Ecto neural progenitor cell (in vitro differentiated cells): ENCODE results near the gene SMIM38.

Source experiments
- DNase-seq: peaks from one replicate; pipeline ENCODE4 v3.0.0-alpha.2; 2018; ENCODE audit warnings: low spot score

SMIM38 gene

DNA sequence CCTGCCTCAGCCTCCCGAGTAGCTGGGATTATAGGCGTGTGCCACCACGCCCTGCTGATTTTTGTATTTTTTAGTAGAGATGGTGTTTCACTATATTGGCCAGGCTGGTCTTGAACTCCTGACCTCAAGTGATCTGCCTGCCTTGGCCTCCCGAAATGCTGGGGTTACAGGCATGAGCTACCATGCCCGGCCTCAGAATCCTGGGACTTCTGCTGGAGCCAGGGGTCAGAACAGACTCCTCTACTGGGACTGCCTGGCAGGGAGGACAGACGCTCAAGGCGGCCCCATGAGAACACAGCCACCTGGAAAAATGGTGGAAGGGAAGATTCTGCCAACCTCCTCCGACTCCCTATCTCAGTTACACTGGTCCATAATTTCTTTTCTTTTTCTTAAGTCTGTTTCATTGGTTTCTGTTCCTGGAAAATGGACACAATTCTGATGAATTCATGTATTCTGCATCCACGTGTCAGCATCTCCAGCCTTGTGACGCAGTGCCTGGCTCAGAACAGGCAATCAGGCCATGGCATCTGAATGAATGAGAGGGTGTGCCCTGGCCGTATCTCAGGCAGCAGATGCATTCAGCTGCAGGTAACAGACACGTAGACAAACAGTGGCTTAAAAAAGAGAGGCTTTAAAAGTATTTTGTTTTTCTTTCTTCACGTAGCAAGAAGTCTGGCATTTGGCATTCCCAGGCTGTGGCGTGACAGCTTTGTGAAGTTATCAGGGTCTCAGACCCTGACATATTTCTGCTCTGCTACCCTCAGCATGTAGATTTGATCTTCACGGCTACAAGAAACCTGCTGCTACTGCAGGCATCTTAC, 4.8 kb downstream of the SMIM38 start:
- no peak for DNase-seq

DNA sequence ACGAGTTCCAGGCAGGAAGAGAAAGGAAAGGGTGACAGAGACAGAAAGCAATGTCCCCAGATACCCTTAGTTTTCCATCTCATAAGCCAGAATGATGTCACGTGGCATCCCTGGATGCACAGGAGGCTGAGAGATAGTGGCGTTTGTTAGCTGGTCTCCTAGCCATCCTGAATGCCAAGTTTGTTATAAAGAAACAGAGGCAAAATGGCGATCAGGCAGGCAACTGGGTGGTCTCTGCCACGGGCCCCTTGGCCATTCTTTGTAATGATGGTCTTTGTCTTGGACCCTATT, 5.3 kb downstream of the SMIM38 start:
- DNase-seq: no peak

DNA sequence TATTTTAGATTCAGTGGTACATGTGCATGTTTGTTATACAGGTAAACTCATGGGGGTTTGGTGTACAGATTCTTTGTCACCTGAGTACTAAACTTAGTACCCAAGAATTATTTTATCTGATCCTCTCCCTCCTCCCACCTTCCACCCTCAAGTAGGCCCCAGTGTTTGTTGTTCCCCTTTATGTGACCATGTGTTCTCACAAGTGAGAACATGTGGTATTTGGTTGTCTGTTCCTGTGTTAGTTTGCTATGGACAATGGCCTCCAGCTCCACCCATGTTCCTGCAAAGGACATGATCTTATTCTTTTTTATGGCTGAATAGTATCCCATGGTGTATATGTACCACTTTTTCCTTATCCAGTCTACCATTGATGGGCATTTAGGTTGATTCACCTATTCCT, 6.8 kb downstream of the SMIM38 start:
- no peak for DNase-seq

DNA sequence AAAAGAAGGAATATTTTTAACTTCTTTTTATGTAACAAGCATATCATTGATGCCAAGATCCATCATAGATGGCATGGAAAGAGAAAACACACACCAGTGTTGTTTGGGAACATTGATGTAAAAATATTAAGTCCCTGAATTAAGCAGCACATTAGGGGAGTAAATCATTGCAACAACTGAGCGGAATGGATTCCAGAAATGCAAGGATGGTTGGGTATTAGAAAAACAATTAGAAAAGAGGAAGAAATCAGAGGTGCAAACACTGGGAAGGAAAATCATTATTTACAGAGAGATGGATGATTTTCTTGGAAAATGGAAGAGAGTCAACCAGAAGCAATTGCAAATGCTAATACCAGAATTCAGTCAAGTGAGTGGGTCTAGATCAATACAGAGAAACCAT, 8.1 kb downstream of the SMIM38 start:
- no peak for DNase-seq

DNA sequence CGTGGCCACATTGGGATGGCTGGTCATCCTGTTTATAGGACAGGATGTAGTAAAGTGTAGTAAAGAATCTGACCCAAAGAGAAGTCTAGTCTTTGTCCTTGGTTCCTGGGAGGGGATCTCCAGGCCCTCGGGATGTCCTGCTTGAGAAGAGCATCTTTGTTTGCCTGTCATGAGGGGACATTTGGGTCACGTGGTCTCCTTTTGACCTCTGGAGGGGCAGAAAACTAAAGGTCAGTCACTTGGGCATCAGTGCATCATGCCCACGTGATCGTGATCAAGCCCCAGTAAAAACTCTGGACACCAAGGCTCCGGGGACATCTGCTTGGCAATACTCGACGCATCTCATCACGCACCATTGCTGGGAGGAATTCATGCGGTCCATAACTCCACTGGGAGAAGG, 9.1 kb downstream of the SMIM38 start:
- no peak for DNase-seq

DNA sequence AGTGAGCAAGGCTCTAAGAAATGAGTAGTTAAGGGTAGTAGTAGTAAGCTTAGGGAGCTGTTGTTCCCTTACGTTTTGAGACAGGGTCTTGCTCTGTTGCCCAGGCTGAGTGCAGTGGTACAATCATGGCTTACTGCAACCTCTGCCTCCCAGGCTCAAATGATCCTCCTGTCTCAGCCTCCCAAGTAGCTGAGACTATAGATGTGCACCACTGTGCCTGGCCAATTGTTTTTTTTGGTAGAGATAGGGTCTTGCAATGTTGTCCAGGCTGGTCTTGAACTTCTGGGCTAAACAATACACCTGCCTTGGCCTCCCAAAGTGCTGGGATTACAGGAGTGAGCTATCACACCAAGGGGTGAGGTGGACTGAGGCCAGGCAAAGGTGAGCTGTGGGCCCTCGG, 10.0 kb downstream of the SMIM38 start:
- no peak for DNase-seq

DNA sequence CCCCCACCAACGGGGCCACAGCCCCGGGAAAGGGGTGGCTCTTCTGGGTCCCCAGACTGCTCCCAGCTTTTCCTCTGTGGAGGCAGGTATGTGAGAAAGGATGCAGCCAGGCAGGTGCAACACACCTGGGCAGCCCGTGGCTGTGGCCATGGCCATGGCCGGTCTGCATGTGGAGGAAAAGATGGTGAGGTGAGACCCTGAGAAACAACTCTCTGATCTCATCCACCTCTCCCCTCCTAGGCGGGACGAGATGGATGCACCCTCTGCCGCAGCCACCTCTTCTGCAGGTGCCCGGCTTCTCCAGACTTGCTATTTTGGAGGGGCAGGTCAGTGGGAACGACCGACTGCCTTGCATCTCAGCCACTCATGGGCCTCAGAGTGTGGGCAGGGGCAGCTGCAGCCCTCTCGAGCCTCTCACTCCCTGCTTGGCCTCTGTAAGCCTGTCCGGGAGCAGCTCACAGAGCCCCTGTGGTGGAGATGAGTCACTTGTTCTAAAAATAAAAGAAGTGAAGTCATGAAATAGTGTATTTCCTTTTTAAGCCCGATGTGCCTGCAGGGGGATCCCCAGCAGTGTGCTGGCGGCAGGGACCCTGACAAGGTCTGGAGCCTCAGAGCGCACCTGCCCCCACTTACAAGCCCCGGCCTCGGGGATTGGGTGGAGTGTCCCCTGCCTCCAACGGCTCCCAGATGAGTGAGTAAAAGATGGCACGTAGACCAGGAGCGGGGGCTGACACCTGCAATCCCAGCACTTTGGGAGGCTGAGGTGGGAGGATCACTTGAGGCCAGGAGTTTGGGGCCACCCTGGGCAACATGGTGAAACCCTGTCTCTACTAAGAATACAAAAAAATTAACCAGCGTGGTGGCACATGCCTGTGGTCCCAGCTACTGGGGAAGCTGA, 10.7 kb downstream of the SMIM38 start:
- no peak for DNase-seq

DNA sequence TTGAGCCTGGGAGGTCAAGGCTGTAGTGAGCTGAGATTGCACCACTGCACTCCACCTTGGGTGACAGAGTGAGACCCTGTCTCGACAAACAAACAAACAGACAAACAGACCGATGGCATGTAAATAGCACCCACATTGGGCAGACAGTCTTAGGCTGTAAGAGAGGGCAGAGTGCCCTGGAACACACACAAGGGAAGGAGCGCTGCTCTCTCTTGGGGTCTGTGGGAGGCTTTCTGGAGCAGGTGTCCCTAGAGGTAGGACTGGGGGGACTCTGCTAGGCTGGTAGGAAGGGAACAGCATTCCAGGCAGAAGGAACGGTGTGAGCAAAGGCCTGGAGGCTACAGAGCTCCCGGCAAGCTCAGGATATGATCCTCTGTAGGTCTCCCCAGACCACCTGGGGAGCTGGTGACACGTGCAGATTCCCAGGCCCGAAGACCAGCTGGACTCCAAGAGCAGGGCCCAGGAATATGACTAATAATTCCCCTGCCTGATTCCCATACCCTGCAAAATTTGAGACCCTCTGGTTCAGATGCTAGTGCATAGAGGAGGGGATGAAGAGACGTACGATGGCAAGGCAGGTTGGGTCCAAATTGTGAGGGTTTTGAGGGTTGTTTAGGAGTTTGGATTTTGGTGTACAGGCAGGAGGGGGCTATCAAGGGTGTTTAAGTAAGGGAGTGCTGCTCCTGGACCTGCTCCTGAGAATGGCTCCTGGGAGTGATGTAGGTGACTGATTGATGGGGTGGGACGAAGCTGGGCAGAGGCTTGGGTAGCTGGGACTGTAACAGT, 11.6 kb downstream of the SMIM38 start:
- no peak for DNase-seq

DNA sequence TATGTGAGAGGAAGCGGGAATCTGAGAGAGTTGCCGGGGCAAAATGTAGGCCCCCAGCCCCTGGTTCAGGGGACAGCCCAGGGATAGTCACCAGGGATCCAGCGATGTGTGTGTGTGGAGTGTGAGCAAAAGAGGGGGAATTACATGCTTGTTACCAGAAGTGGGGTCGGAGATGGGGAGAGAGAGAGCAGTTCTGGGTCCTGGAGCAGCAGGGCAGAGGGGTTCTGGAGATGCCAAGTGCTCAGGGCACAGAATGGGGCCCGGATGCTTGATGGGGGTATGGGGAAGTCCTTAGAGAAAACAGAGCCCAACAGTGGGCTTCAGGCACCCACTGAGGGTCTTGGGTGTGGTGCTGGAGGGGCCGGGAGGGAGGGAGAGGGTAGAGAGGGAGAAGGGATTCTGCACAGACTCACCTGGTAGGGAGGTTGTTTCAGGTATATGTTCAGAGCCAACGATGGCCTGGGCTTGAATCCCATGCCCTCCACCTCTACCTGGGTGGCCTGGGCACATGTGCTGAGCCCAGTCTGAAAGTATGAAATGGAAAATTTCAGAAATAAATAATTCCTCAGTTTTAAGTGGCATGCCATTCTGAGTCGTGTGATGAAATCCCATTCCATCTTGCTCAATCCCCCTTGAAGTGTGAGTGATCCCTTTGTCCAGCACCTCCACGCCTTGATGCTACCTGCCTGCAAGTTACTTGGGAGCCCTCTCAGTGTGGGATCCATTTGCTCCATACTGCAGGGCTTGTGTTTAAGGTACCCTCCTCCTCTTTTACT, 12.4 kb downstream of the SMIM38 start:
- DNase-seq: no peak

DNA sequence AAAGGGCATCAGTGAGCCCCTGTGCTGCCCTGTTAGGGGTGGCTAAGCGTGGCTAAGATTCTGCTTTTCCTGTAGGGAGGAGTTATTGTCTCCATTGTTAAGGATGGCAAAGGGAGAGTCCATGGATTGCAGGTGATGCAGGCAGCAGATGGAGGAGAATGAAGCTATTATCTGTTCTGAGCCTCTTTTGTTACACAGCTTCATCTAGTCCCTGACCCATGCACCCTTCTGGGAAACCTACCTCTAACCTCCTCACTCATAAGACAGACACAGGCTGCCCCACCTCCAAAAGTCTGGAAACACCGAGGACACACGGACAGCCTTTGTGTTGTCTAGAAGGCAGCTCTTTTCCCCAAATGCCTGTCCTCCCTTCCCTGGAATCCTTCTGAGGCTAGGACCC, 13.7 kb downstream of the SMIM38 start:
- no peak for DNase-seq

DNA sequence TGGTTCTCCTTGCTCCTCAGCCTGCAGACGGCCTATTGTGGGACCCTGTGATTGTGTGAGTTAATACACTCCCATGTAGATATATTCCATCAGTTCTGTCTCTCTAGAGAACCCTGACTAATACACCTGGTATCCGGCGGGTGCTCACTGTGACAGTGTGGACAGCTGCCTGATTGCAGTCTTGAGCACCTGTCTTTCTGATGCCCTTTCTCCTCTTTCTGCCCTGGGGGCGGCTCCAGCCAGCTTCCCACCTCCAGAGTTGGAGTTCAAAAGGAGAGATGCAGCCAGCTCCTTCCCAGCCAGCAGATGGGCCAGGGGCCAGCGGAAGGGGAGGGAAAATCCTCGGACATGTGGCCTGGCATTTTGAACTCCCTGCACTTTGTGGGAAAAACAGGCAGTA, 15.0 kb downstream of the SMIM38 start:
- no peak for DNase-seq

DNA sequence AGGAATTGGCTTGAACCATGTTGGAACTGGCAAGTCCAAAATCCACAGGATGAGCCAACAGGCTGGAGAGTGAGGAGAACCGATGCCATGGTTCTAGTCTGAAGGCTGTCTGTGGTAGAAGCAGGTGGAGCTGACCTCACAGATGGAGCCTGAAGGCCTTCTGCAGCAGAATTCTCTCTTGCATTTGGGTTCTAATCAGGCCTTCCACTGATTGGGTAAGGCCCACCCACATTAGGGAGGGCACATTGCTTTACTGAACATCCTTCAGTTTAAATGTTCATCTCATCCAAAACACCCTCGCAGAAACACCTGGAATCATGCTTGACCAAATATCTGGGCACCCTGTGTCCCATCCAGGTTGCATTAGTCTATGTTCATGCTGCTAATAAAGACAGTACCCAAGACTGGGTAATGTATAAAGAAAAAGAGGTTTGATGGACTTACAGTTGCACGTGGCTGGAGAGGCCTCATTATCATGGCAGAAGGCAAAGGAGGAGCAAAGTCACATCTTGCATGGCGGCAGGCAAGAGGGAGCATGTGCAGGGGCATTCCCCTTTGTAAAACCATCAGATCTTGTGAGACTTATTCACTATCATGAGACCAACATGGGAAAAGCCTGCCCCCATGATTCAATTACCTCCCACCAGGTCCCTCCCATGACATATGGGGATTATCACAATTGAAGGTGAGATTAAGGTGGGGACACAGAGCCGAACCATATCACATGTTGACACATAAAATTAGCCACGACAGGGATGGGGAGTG, 15.9 kb downstream of the SMIM38 start:
- no peak for DNase-seq

DNA sequence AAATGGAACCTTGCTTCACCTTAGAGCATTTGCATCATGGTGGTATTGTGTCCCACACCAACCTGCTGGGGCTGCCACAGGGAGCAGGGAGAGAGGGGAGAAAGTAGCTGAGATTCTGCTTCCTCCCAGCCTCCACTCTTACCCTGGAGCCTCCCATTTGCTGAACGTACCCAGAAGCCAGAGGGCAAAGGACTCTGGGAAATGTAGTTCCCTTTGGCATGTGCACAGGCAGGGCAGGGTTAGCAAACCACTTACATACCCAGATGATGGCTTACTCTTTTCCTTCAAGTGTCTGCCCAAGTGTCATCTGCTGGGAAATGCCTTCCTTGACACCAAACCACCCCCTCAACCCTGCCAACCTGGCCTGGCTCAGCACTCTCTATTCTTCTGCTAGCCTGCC, 16.9 kb downstream of the SMIM38 start:
- DNase-seq: no peak

DNA sequence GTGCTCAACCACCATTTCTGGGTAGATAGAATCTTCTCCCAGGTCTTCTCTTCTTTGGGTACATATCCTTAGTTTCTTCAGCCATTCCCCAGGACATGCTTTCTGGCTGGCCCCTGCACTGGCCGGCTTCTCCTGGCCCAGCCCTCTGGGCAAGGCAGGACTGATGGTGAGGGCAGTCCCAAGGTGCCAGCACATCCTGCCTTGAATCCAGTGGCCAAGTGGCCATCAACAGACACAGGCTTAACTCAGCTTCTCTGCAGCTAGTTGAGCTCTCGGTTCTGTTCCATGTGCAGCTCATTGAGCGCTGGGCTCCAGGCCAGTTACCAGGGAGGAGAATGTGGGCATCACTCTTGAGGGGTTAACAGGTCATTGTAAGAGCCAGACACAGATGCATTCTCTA, 17.6 kb downstream of the SMIM38 start:
- DNase-seq: no peak

DNA sequence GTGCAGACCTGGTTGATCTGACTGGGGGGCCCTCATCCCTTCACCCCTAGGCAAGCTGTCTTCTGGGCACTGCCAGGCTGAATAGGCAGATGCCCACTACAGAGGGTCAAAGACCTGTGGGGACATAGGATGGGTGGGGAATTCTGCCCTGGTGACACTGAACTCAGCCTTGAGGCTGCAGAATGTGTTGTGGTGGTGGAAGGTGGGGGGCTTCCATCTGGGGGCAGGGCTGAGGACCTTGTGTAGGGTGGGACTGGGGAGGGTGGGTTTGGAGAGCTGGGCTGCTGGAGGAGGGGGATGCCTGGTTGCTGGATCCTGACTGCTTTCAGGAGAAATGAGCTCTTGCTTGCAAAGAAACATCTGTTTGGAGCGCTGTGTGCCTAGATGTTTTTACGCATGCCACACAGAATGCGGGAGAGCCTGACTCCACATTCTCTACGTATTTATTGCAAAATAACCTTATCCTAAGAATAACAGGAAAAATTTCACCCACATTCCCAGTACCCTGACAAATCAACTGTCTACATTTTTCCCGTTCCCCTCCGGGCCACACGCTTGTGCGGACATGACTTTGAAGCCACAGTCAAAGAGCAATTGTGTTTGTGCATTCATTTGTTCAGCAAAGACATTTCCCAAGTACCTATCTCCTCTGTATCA, 18.3 kb downstream of the SMIM38 start:
- DNase-seq: no peak

DNA sequence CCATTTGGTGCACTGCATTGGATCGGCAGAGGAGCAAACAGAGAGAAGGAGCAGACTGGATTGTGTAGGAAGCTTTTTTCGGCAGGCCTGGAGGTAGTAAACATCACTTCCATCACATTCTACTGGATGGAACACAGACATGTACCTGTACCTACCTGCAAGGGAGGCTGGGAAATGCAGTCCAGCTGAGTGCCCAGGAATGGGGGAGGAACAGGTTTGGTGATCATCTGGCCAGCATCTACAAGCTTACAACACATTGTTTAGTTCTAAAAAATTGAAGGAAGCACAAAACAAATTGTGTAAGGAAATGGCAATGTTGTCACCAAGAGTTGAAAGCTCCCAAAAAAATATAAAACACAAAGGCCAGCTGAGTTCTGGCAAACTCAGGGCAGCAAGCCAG, 19.1 kb downstream of the SMIM38 start:
- no peak for DNase-seq

DNA sequence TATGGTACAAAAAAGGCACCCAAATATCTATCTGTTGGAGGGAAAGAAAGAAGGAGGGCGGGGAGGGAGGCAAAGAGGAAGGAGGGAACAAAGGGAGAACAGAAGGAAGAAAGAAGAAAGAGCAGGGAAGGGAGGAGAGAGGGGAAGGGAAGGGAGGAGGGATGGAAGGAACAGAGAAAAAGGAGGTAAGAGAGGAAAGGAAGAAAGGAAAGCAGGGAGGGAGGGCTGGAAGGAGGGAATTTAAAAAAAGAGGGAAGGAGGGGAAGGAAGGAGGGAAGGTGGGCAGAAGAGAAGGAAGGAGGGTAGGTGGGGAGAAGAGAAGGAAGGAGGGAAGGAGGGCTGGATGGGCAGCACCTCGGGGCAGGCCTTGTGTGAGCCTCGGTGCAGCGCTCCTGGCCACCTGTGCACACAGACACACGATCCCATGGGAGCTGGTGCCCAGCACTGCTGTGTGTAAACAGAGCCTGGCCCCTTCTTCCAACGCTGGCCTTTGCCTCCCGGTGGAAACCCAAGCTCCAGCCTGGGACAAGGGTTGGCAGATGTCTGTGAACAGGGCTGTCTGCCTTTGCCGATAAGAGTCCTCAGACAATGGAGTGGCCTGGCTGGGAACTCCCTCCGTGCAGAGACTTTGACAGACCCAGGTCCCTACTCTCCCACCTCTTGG, 23.2 kb downstream of the SMIM38 start:
- DNase-seq: no peak

DNA sequence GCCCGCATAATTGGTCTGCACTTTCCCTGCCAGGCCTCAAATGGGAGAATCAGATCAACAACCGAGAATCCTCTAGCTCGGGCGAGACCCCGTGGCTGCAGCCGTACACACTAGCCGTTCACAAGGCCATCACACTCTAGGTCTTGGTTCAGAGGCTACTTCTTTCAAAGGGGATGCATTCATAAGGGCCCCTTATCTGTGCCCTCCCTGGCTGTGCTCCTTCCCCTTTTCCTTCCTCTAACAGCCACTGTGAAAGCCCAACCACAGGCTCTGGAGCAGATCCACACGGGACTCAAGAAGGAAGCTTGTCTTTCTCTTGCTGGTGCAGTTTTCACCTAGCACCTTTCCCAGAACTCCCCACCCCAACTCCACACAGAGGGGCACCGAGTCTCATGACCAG, 24.5 kb downstream of the SMIM38 start:
- no peak for DNase-seq

DNA sequence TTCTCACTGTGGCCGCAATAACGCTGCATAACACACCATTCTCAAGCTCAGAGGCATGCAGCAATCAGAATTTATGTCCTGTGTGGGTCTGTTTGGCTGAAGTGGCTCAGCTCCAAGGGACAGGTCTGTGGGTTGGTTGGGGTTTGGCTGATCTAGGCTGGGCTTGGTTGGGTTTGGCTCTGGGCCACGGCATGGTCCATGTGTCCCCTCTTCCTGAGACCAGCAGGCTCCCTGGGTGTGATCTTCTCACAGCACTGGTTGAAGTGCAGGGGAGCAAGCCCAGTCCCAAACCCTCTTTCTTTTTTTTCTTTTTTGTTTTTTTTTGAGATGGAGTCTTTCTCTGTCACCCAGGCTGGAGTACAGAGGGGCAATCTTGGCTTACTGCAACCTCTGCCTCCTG, 25.0 kb downstream of the SMIM38 start:
- no peak for DNase-seq

DNA sequence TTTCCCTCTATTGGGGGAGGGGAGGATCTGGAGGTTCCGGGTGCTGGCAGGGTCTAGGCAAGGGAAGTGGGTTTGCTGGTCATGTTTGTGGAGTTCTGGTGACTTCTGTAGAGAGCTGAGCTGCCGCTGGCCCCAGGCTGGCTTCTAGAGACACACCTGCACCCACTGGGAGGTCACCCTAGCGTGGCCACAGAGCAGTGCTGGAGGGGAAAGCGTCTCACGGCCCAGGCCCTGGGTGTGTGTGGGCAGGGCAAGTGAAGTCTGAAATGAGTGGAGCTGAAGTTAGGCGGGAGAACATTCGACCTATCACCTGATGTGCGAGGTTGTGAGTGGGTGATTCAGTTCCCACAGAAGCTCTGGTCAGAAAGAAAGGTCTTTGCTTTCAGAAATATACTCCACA, 27.9 kb downstream of the SMIM38 start:
- DNase-seq: no peak
